GM08714 (cell line): Measurements from ENCODE around the gene HIVEP1.
"Not testable (repeated sequence)": the region's sequence is repeated elsewhere in the genome, so short reads cannot be mapped to it uniquely, and the experiment has no call there.

Experiments used
- H3K4me3 ChIP-seq: fragments of 200-500 bp; sonication (Bioruptor generic); 2 replicates; pipeline ENCODE4 v1.5.1; 2014; ENCODE audit warnings: mild to moderate bottlenecking, low read length, inconsistent platforms
- ZNF274 ChIP-seq: IDR thresholded peaks from 2 replicates; pipeline ENCODE4 v1.6.1; 2012; ENCODE audit warnings: mild to moderate bottlenecking, low read depth, low read length

Gene HIVEP1

DNA sequence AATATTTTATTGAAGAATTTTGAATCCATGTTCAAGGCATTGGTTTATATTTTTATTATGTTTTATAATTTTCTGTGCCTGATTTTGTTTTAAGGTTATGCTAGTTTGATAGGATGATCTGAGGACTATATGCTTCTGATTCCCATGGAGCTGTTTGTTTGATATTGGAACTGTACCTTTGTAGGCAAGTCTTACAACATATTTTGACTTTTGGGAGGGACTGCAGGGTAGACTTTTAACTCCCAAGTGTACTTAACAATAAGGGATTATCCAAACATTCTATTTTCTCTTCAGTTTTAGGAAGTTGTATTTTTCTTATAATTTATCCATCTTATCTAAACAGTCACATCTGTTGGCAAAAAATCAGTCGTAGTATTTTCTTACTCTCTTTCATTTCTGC is 82.6 kb downstream of the HIVEP1 start:
- no peak overlapping the region for H3K4me3 ChIP-seq
- TF ChIP-seq ZNF274: no peak

DNA sequence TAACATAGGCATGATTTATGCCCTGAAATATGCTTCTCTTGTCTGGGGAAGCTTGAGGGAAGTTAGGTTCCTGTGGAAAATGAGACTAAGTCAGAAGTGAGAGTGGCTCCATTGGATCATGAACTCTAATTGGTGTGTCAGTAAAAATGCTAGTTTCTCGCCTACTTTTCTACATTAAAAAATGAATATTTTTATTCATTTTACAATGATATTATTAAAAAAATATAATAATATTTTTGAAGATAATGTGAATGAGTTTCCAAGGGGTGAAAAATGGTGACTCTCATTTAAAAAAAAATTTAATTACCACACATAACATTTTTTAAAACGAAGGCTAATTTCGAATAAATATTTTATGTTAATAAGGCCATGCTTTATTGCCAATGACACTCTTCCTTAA is 84.2 kb downstream of the HIVEP1 start:
- no peak overlapping the region for H3K4me3 ChIP-seq
- TF ChIP-seq ZNF274: no peak

DNA sequence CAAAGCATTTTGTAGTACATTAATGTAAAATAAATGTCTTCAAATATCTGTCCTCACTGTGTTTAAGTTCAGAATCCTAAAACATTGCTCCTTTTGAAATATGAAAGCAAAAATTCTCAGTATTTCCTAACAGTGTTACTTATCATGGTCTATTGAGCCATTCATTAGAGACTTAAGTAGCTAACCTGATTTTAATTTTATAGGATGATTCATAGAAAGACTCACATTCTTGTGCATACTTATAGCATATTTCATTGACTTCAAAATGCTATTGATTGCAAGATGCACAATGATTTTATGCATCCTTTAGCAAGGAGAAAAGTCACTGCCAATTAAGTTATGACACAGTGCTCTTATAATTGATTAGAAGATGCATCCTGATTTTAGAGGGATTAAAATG is 85.7 kb downstream of the HIVEP1 start:
- TF ChIP-seq ZNF274: no peak
- H3K4me3 ChIP-seq: no peak overlapping the region

DNA sequence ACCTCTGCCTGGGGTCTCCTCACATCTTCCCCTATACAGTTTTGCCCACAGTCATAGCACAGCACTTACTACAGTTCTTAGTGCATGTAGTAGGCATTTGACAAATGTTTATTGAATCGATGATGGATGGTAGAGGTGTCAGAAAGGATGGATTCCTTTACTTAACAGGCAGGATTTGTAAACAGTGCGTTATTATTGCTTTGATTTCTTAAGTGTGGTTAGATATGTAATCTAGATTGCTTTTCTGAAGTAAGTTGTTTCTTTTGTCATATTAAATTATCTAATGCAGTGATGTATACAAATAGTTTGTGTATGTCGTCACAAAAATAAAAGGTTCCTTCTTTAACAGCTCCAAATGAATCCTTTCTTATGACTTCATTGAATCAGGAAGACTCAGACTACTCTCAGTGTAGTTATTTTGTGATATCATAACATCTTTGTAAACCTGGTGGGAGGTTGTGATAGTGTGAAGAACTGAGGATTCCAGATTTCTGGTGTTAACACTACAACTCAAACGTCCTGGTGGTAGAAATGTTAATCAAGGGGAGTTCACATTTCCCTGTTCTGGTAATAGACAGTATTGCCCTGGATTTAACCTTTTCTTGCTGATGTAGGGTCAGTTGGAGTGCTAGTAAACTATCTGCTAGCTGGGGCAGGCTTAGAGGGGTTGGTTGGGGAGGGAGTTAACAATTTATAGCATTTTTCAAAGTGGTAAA is 87.7 kb downstream of the HIVEP1 start:
- TF ChIP-seq ZNF274: no peak
- H3K4me3 ChIP-seq: no peak overlapping the region

DNA sequence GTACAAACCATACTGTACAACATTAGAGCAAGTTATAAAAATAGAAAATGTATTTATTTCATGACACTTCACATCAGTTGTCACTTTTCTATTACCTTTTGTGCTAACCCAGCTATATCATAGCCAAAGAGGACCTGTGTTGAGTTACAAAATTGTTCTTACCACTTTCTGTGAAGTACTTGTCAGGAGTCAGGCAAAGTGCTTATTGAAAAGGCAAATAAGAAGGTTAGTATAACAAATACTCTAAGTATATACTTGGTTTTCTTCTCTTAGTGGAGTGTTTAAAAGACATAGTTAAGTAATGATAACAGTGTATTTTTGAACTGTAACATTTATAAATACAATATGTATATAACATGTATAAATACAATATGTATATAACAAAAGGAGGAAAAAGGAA is 88.9 kb downstream of the HIVEP1 start:
- TF ChIP-seq ZNF274: no peak

DNA sequence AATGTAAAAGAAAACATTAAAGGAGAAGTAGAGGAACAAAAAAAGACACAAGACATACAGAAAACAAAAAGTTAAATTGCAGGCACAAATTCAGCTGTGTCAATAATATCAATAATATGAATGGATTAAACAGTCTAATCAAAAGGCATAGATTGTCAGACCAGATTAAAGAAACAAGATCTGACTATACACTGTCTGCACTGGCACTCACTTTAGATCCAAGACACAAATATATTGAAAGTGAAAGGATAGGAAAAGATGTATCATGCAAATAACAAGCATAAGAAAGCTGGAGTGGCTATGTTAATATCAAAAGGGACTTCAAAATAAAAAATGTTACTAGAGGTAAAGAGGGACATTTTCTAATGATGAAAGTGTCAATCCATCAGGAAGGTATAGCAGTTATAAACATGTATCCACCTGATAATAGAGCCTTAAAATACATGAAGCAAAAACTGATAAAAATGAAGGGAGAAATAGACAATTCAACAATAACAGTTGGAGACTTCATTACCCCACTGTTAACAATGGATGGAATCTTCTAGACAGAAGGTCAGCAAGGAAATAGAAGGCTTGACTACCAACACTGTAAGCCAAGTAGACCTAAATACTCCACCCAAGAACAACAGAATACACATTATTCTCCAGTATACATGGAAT is 89.7 kb downstream of the HIVEP1 start:
- TF ChIP-seq ZNF274: no peak
- H3K4me3 ChIP-seq: no peak overlapping the region

More for the DNA sequence above, 88.9 kb downstream of the HIVEP1 start:
- H3K4me3 ChIP-seq: no peak overlapping the region

DNA sequence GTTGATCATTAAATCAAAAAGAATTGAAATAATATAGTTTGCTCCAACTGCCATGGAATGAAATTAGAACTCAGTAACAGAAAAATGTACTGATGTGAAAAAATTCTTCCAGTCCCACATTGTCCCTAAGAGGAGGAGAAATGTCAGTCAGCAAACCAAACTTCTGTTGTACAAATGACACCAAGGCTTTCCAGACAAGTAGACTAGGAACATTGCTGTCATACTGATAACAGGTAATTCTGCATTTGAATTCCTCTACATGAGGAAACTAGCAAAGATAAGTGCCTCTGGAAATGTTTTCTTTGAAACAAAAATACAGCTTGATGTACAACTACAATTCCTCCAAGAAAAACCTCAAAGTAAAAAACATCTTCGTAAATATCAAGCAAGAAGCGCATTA is 90.2 kb downstream of the HIVEP1 start:
- H3K4me3 ChIP-seq: no peak overlapping the region
- no peak for TF ChIP-seq ZNF274

DNA sequence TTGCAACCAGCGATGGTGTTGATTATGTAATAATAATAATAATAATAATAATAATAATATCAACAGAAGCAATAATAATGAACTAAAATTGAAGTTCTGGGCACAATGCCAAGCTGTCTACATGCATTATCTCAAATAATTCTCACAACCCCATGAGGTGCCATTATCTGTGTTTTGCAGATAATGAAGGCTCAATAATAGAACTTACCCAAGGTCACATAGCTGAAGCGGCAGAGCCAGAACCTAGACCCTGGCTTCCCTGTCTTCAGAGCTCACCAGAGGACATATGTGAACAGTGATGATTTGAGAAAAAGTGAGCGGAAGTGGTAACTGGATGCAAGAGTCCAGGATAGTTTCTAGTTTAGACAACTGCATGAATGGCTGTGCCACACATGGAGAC is 91.0 kb downstream of the HIVEP1 start:
- no peak for TF ChIP-seq ZNF274
- H3K4me3 ChIP-seq: no peak overlapping the region

DNA sequence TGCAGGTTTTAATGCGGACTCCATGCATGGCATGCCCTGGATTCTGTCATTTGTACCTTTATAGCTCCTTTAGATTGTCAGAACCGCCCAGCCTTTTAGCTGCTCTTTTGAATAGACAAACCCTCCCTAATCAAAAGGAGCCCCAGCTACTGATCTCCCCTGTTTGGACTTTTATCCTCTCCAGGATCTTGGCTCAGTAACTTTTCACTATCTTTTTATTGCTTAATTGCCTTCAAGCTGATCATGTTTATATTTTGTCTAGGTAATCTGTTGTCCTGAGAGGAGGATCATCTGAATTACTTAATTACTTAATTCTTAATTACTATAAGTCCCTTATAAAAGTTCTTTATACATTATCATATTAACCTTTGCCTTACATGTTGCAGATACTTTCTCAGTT is 93.2 kb downstream of the HIVEP1 start:
- H3K4me3 ChIP-seq: no peak overlapping the region

DNA sequence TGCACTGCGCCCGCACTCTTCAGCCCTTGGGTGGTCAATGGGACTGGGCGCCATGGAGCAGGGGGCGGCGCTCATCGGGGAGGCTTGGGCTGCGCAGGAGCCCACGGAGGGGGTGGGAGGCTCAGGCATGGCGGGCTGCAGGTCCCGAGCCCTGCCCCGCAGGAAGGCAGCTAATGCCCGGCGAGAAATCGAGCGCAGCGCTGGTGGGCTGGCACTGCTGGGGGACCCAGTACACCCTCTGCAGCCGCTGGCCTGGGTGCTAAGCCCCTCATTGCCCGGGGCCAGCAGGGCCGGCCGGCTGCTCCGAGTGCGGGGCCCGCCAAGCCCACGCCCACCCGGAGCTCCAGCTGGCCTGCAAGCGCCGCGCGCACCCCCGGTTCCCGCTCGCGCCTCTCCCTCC is 96.3 kb downstream of the HIVEP1 start:
- H3K4me3 ChIP-seq: not testable (repeated sequence)

More for the DNA sequence above, 93.2 kb downstream of the HIVEP1 start:
- no peak for TF ChIP-seq ZNF274

DNA sequence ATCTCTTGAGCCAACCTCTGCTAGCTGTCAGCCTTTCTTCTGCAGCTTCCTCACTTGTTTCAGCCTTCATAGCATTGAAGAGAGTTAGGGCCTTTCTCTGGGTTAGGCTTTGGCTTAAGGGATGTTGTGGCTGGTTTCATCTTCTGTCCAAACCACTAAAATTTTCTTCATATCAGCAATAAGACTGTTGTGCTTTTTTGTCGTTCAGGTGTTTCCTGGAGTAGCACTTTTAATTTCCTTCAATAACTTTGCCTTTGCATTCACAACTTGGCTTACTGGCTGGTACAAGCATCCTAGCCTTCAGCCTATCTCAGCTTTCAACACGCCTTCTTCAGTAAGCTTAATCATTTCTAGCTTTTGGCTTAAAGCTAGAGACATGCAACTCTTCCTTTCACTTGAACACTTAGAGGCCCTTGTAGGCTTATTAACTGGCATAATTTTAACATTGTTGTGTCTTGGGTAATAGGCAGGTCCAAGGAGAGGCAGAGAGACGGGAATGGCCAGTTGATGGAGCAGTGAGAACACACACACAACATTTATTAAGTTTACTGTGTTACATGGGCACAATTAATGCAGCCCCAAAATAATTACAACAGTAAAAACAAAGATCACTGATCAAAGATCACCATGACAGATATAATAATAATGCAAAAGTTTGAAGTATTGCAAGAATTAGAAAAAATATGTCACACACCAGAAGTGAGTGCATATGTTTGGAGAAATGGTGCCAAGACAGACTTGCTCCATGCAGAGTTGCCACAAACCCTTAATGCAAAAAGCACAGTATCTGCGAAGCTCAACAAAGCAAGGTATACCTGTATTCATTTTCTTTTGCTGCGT is 98.6 kb downstream of the HIVEP1 start:
- no peak overlapping the region for H3K4me3 ChIP-seq
- TF ChIP-seq ZNF274: no peak

DNA sequence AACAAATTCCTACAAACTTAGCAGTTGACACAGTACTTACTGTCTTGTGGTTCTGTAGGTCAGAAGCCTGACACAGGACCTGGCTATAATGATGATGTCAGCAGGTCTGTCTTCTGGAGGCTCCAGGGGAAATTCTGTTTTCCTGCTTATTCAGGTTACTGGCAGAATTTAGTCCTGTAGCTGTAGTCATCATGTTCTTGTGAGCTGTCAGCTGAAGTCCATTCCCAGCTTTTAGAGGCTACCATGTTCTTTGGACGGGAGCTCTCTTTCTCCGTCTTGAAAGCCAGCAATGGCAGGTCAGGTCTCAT is 99.2 kb downstream of the HIVEP1 start:
- no peak overlapping the region for H3K4me3 ChIP-seq

DNA sequence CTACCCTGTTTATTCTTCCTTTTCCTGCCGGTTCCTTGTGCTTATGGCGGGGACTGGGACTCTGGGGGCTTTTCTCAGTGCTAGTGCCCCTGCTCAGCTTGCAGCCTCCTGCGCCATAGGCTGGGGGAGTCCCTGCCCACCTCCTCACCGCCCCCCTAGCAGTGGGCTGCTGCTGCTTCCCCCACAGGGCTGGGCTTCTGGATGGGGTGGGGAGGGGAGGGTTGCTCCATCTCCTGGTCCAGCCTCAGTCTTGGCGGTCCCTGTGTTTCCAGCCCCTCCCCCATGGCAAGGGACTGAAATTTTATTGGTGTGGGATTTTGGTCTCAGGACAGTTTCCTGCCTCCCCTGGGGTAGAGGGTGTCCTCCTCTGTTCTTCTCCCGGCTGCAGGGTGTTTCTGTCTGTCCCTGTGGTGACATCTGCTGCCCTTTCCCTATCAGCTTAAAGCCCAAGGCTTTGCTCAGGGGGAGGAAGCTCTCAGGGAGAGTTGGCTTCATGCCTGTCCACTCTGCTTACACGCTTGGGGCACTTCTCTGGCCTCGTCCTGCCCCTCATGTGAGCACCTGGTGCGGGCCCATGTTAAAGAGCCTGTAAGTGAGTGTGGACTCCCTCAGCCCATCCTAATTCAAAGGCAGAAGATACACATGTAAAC is 100.6 kb downstream of the HIVEP1 start:
- no peak for TF ChIP-seq ZNF274
- H3K4me3 ChIP-seq: no peak overlapping the region

More for the DNA sequence above, 99.2 kb downstream of the HIVEP1 start:
- TF ChIP-seq ZNF274: no peak

DNA sequence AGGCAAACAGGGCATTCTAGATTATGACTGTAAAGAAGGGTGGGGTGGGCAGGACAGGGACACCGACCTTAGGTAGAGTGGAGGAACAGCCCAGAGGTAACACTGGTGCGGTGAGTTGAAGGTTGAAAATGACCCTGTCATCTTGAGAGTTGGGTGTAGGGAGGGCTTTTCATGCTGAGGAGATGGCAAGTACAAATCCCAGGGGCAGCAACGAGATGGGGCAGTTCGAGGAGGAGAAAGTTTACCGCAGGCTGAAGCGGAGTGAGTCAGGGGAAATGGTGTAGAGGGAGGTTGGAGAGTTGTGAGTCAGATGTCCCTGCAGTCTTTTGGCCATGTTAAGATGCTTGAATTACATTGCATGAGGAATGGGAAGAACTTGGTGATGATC is 101.1 kb downstream of the HIVEP1 start:
- TF ChIP-seq ZNF274: no peak
- H3K4me3 ChIP-seq: no peak overlapping the region
